HG03354 (cell line): Measurements from ENCODE around the gene SRSF7.
"Not testable (repeated sequence)": the region's sequence is repeated elsewhere in the genome, so short reads cannot be mapped to it uniquely, and the experiment has no call there.

Experiments
- ATAC-seq: cut with Tn5 transposase; IDR thresholded peaks from one replicate; pipeline ENCODE4 v1.9.1; 2021; ENCODE audit warnings: mild to moderate bottlenecking; ENCODE audit not compliant: unreplicated experiment, poor library complexity, severe bottlenecking

Gene SRSF7

DNA sequence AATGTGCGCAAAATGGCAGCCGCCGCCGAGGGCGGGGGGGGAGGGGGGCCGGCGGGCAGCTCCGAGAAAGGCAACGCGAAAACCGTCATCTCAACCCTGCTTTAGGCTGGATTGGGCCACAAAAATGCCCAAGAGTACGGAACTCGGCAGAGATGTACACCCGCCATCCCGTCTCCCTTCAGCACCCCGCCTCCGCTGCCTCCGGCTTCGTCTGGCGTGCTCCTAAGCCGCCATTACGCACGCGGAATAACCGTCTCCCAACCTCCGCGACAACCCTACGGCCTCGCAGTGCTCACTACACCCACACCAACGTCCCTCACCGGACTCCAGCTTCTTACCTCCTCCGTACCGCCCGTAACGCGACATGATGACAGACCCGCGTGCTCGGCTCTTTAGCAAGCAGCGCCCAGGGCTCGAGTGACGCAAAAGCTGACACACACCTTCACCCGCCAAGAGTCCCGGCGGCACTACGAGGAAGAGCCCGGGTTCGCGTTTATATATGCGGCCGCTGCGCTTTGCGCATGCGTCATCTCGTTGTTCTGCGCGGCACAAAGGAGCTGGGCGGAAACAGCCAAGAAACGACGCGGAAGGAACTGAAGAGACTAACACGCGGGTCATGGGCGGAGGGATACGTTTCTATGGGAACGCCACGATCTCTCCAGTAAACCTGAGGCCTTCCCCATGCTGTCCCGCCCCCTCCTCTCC, at the start of gene SRSF7:
Gene SRSF7 (minus strand): TSS at position 471 of the 705 bp plus-strand sequence. CDS start 105 bp downstream, at position 366.
- ATAC-seq, result peak; percentile 83

DNA sequence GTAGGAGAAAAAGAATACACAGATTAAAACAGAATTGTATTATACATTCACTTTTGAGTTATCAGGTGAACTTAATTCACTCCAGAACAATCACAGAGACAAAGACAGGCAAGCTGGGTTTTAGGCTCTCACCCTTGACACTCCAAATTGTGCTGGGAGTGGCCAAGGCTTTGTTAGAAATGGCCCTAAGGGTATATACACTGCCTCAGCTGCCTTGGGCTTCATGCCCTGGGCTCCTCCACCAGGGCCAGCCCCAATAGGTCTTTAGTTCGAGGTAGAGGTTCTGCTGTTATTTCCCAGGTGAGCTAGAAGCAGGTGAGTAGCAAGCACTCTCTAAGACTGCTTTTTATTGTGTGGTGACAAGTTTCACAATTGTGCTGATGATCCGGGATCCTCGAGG, 46.8 kb upstream of the SRSF7 start:
- ATAC-seq, result no peak

GRCh38 chr2:38797250-38797676, 46.1 kb upstream of the SRSF7 start:
- no peak for ATAC-seq

- not testable (repeated sequence) for ATAC-seq
These were observed 43.9 kb upstream of the SRSF7 start for GRCh38 chr2:38795016-38795415.

DNA sequence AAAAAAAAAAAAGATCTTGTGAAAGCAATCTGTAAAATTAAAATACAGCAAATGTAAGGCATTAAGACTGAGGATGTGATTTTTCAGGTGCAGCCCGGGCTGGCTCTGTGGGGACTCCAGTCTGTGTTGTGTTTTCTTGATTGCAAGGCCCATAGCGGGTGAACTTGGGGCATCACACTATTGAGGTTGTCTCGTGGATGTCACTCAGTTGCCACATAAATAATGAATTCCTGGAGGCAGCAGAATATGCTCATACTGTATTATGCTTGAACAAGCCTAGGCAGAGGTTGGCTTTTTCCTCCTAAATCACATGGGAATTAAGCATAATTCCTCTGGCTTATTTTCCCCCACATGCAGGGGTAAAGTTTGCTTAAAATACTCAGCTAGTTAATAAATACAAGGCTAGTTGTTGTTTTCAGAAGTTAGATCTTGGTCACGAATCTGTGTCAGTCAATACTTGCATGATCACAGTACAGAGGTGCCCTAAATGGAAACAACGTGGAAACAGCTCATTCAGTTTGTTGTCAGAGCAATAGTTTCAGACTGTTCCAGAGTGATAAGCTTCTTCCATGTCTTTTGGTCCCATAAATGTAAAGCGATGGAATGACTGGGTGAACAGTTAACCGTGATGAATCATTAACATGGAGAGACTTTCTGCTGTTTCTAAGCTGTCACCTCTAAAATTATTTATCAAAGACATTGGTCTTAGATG, 43.2 kb upstream of the SRSF7 start:
- no peak for ATAC-seq

- no peak for ATAC-seq
These were observed 42.4 kb upstream of the SRSF7 start for GRCh38 chr2:38793511-38793910.

GRCh38 chr2:38792751-38793150, 41.6 kb upstream of the SRSF7 start:
- ATAC-seq, result no peak

DNA sequence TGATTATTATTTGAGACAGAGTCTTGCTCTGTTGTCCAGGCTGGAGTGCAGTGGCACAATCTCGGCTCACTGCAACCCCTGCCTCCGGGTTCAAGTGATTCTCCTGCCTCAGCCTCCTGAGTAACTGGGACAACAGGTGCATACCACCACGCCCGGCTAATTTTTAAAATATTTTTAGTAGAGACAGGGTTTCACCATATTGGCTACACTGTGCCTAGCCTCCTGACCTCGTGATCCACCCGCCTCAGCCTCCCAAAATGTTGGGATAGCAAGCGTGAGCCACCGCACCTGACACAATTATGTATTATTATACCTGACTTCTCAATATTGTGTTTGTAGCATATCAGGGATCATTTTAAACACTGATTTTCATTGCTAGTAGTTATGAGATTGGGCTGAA, 41.2 kb upstream of the SRSF7 start:
- not testable (repeated sequence) for ATAC-seq

DNA sequence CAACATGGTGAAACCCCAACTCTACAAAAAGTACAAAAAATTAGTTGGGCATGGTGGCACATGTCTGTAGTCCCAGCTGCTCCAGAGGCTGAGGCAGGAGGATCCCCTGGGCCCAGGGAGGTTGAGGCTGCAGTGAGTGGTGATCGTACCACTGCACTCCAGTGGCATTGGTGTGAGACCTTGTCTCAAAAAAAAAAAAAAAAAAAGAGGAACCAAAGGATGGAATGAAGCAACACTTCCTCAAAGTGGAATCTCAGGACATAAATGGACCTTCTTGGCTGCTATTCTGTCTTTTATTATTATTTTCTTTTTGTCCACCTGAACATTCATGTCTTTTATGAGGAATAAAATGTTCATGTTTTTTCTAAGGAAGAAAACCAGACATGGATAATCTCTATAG, 40.6 kb upstream of the SRSF7 start:
- ATAC-seq, result no peak

- no peak for ATAC-seq
These were observed 38.5 kb upstream of the SRSF7 start for GRCh38 chr2:38789691-38790090.

GRCh38 chr2:38788306-38788705, 37.1 kb upstream of the SRSF7 start:
- ATAC-seq, result no peak

DNA sequence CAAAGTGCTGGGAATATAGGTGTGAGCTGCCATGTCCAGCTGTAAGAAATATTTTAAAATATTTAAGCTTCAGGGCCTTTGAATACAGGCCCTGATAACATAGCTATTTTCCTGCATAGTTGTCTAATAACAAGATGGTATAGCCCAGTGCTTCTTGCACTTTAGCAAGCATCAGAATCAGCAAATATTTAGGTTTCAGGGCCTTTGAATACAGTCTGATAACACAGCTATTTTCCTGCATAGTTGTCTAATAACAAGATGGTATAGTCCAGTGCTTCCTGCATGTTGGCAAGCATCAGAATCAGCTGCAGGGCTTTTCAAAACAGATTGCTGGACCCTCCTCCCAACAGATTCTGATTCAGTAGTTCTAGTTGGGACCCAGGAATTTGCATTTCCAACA, 32.4 kb upstream of the SRSF7 start:
- ATAC-seq, result no peak

GRCh38 chr2:38778687-38779082, 27.5 kb upstream of the SRSF7 start:
- ATAC-seq, result no peak

GRCh38 chr2:38776531-38776930, 25.4 kb upstream of the SRSF7 start:
- ATAC-seq, result no peak

GRCh38 chr2:38775921-38776225, 24.7 kb upstream of the SRSF7 start:
- no peak for ATAC-seq

DNA sequence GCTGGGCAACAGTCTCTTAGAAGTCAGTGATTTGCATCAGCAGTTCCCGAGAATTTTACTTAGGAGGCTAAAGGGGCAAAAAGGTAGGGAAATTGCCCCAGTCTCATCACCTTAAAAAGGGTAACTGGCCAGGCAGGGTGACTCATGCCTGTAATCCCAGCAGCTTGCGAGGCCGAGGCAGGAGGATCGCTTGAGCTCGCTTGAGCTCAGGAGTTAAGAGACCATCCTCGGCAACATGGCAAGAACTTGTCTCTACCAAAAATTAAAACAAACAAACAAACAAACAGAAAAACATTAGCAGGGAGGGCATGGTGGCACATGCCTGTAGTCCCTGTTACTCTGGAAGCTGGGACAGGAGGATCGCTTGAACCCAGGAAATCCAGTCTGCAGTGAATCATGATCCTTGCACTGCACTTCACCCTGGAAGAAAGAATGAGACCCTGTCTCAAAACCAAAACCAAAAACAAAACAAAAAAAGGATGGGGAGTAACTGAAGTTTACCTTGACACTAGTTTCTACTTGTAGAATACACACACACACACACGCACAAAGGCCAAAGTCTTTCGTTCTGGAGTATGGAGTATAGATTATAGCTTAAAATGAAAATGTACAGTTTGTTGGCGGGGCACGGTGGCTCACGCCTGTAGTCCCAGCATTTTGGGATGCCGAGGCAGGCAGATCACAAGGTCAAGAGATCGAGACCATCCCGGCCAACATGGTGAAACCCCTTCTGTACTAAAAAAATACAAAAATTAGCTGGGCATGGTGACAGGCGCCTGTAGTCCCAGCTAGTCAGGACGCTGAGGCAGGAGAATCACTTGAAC, 24.1 kb upstream of the SRSF7 start:
- no peak for ATAC-seq

GRCh38 chr2:38771632-38772031, 20.5 kb upstream of the SRSF7 start:
- ATAC-seq, result no peak

DNA sequence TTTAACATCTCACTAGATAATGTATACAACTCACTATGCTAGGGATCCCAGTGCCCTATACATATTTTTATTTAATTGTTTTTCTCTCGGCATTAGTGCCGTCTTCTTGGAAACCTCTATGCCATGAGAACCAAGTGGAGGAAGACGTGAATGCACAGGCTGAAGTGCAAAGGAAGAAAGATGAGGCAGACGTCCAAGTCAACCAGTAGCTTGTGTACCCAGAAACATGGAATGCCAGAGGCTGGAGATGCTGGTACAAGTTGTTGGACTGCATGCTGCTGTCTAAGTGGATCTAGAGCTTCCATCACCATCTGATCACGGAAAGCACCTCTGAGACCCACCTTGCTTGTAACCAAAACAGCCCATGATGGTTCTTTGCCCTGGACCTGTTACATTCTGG, 14.4 kb upstream of the SRSF7 start:
- ATAC-seq, result no peak

DNA sequence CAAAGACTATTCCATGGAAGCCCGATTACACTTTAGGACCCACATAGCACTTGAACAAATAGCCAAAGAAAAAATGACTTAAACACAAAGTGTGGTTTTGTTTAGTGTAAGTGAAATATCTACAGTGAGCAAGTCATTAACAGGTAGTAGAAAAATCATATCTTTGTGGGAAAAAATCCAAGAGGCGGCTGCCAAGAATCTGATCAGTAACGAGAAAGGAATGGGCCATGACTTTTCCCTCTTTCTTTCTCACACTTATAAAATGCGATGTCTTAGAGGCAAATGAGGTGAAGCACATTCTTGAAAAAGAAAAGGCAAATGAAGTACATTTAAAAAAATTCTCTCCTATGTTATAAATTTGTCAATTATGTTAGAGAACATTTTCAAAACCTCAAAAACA, 14.0 kb upstream of the SRSF7 start:
- ATAC-seq, result no peak

DNA sequence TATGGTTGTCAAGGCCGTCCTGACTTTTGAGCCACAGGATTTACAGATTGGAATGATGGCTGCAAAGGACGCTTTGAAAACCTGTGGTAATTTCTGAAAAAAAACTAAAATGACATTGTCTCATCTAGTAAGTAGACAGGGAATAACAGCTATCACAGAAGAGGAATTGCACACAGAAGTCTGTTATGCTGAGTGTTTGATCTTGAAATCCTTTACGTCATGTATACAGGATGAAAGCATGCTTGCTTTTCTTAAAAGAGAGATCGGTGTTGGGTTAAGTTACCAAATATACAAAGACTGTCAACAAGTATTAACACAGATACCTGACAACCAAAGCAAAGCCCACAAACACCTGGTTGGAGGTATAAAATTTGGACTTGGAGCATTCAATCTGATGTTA, 12.6 kb upstream of the SRSF7 start:
- ATAC-seq, result no peak

DNA sequence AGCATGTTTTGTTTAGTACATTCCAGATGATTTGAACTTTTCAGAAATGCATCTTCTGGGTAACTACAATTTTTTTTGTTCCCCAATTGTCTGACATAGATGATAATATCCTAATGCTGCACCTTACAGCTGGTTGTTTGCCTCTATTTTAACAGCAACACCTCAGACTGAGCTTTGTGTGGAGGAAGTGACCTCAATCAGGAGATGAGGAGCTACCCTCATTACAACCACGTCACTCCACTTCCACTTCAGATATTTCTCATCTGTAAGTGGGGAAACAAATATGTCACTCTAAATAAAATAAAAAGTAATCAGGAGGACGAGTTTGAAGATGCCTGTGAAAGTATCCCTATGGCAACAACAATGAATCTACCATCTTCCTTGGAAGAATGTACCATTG, 12.1 kb upstream of the SRSF7 start:
- no peak for ATAC-seq
